ENCODE measurements around the gene ACKR3. TPM values are rescaled to one million over a fixed set of nuclear protein-coding genes. Genes with fewer than 3 reads are reported as not detected.

Gene ACKR3
- total RNA-seq = 18.8 and 26.8 TPM in 2 replicates

- Histone ChIP-seq H3K27me3 (ENCODE audit: insufficient read depth, low read length) (peaks cover 68% of the 10 kb centered on the region), H3K4me3 (ENCODE audit: insufficient read depth, low read length) (peak within 1 kb of the TSS; percentile 50)
These were observed at the start of gene ACKR3 for GRCh38 chr2:236569573-236569973. Gene ACKR3 (plus strand): TSS chr2:236569825. CDS start chr2:236580466, 10,641 bp downstream.

GRCh38 chr2:236521556-236521955, 48.1 kb upstream of the ACKR3 start:
- H3K27me3 ChIP-seq (ENCODE audit: insufficient read depth, low read length) = peaks cover 12% of the 10 kb centered on the region
- no peak overlapping the region for H2AFZ ChIP-seq (ENCODE audit: low read length)
- no peaks in the 10 kb centered on the region for H3K36me3 ChIP-seq (ENCODE audit: insufficient read depth, low read length)
- no peaks in the 10 kb centered on the region for H3K9me3 ChIP-seq (ENCODE audit: low read depth, low read length)
- DNase-seq (ENCODE audit: insufficient read length, low spot score, missing footprints) = no peak
- TF ChIP-seq CTCF (IDR thresholded peaks at IDR 0.05; ENCODE audit: extremely low read depth, low read depth, low read length) = no peak
- no peak overlapping the region for H3K4me2 ChIP-seq (ENCODE audit: insufficient read depth, low read length)
- no peaks in the 10 kb centered on the region for H3K79me2 ChIP-seq (ENCODE audit: insufficient read depth, low read length)
- no peaks in the 10 kb centered on the region for H3K4me1 ChIP-seq (ENCODE audit: insufficient read depth, low read length)
- no peak overlapping the region for H3K4me3 ChIP-seq (ENCODE audit: insufficient read depth, low read length)
- H3K27ac ChIP-seq (ENCODE audit: low read depth, low read length) = no peak overlapping the region
- no peaks in the 10 kb centered on the region for H4K20me1 ChIP-seq (ENCODE audit: insufficient read depth, low read length)

More at GRCh38 chr2:236569573-236569973, at the start of gene ACKR3:
- Histone ChIP-seq H4K20me1 (ENCODE audit: insufficient read depth, low read length) (no peaks in the 10 kb centered on the region), H3K27ac (ENCODE audit: low read depth, low read length) (no peak within 1 kb of the TSS), H3K9me3 (ENCODE audit: low read depth, low read length) (no peaks in the 10 kb centered on the region), H3K4me2 (ENCODE audit: insufficient read depth, low read length) (peak within 1 kb of the TSS; percentile 76), H3K36me3 (ENCODE audit: insufficient read depth, low read length) (no peaks in the 10 kb centered on the region), H2AFZ (ENCODE audit: low read length) (no peak within 1 kb of the TSS), H3K79me2 (ENCODE audit: insufficient read depth, low read length) (no peaks in the 10 kb centered on the region), H3K4me1 (ENCODE audit: insufficient read depth, low read length) (peaks cover 6% of the 10 kb centered on the region)
- DNase-seq (ENCODE audit: insufficient read length, low spot score, missing footprints) = peak; percentile 92
- peak; percentile 42 for TF ChIP-seq CTCF (IDR thresholded peaks at IDR 0.05; ENCODE audit: extremely low read depth, low read depth, low read length)

GRCh38 chr2:236523249-236523648, 46.4 kb upstream of the ACKR3 start:
- Histone ChIP-seq H2AFZ (ENCODE audit: low read length) (no peak overlapping the region), H4K20me1 (ENCODE audit: insufficient read depth, low read length) (no peaks in the 10 kb centered on the region), H3K36me3 (ENCODE audit: insufficient read depth, low read length) (no peaks in the 10 kb centered on the region), H3K4me1 (ENCODE audit: insufficient read depth, low read length) (no peaks in the 10 kb centered on the region), H3K4me2 (ENCODE audit: insufficient read depth, low read length) (no peak overlapping the region), H3K27ac (ENCODE audit: low read depth, low read length) (no peak overlapping the region), H3K27me3 (ENCODE audit: insufficient read depth, low read length) (peaks cover 14% of the 10 kb centered on the region), H3K9me3 (ENCODE audit: low read depth, low read length) (no peaks in the 10 kb centered on the region), H3K4me3 (ENCODE audit: insufficient read depth, low read length) (no peak overlapping the region), H3K79me2 (ENCODE audit: insufficient read depth, low read length) (no peaks in the 10 kb centered on the region)
- no peak for DNase-seq (ENCODE audit: insufficient read length, low spot score, missing footprints)
- TF ChIP-seq CTCF (IDR thresholded peaks at IDR 0.05; ENCODE audit: extremely low read depth, low read depth, low read length) = no peak

DNA sequence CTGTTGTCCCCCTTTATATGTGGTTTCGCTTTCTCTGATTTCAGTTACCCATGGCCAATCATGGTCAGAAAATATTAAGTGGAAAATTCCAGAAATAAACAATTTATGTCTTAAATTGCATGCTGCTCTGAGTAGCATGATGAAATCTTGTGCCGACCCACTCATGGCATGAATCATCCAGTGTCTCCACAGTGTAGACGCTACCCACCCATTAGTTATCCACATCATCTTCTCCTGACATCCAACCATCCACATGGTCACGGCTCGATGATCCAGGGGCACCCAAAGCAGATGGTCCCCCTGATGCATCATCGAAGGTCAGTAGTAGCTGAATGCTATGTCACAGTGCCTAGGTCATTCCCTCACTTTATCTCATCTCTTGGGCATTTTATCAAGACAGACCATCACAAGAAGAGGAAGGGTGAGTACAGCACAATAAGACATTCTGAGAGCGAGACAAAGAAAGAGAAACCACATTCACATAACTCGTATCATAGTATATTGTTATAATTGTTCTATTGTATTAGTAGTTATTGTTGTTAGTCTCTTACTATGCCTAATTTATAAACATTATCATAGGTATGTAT, 44.1 kb upstream of the ACKR3 start:
- Histone ChIP-seq H3K4me2 (ENCODE audit: insufficient read depth, low read length) (no peak overlapping the region), H3K36me3 (ENCODE audit: insufficient read depth, low read length) (no peaks in the 10 kb centered on the region), H3K27ac (ENCODE audit: low read depth, low read length) (no peak overlapping the region), H3K27me3 (ENCODE audit: insufficient read depth, low read length) (peaks cover 12% of the 10 kb centered on the region), H3K79me2 (ENCODE audit: insufficient read depth, low read length) (no peaks in the 10 kb centered on the region), H4K20me1 (ENCODE audit: insufficient read depth, low read length) (no peaks in the 10 kb centered on the region), H2AFZ (ENCODE audit: low read length) (no peak overlapping the region), H3K9me3 (ENCODE audit: low read depth, low read length) (no peaks in the 10 kb centered on the region), H3K4me3 (ENCODE audit: insufficient read depth, low read length) (no peak overlapping the region), H3K4me1 (ENCODE audit: insufficient read depth, low read length) (no peaks in the 10 kb centered on the region)
- no peak for TF ChIP-seq CTCF (IDR thresholded peaks at IDR 0.05; ENCODE audit: extremely low read depth, low read depth, low read length)
- no peak for DNase-seq (ENCODE audit: insufficient read length, low spot score, missing footprints)
